Right lobe of liver (tissue), 6 donors: ENCODE results near the gene RIPOR2. TPM values are rescaled to one million over a fixed set of nuclear protein-coding genes. Genes with fewer than 3 reads are reported as not detected.

Source experiments
- ATAC-seq, 4 donors: fragments of 200-7000 bp; cut with Tn5 transposase; one replicate each; pipeline ENCODE4 v1.9.1; 2020; ENCODE audit warnings: mild to moderate bottlenecking in 4 of 4, moderate library complexity in 4 of 4
- DNase-seq, 3 donors: peaks; one replicate each; pipeline ENCODE4 v3.0.0-alpha.2; 2020
- H3K27ac ChIP-seq, 3 donors: fragments of 200-600 bp; one replicate each; pipeline ENCODE4 v1.8.0; 2022
- H3K27me3 ChIP-seq, 2 donors: fragments of 200-600 bp; one replicate each; pipeline ENCODE4 v1.8.0; 2022
- H3K36me3 ChIP-seq, 4 donors: fragments of 200-600 bp; sonication (generic) in 1 of 4; one replicate each; pipeline versions ENCODE4 v1.5.1 to v1.8.0; 2017 to 2022; ENCODE audit warnings: control low read depth in 1 of 4
- H3K4me1 ChIP-seq, 4 donors: fragments of 200-600 bp; sonication (generic) in 1 of 4; one replicate each; pipeline versions ENCODE4 v1.5.1 to v1.8.0; 2017 to 2022; ENCODE audit warnings: control low read depth in 1 of 4
- H3K4me3 ChIP-seq, 3 donors: fragments of 200-600 bp; one replicate each; pipeline ENCODE4 v1.8.0; 2022
- H3K9me3 ChIP-seq, 4 donors: fragments of 200-600 bp; sonication (generic) in 1 of 4; one replicate each; pipeline versions ENCODE4 v1.5.1 to v1.8.0; 2017 to 2022; ENCODE audit warnings: control low read depth in 1 of 4
- CTCF ChIP-seq, 4 donors: fragments of 200-600 bp in 3 of 4; fragments of 450-650 bp in 1 of 4; IDR thresholded peaks; one replicate each; pipeline versions ENCODE4 v1.5.1 to v1.8.0; 2016 to 2022; ENCODE audit warnings: antibody characterized with exemption in 4 of 4, mild to moderate bottlenecking in 2 of 4
- POLR2A ChIP-seq: fragments of 450-650 bp; IDR thresholded peaks from one replicate; pipeline ENCODE4 v1.6.1; 2017; ENCODE audit warnings: antibody characterized with exemption, mild to moderate bottlenecking
- WGBS: methylation state at CpG from one replicate; pipeline ENCODE4 v1.1.6; 2018; ENCODE audit warnings: low coverage, low lambda C conversion rate; ENCODE audit not compliant: insufficient coverage; ENCODE audit errors: missing lambda C conversion rate; 5-methylcytosine and 5-hydroxymethylcytosine counted together
- intact Hi-C, 2 donors: fragments of 100-400 bp; cut with DNase I; formaldehyde crosslinking; loops; one replicate each; pipeline versions ENCODE4 v1.11.2 to v1.14.1; 2022
- total RNA-seq, 6 experiments: library from RNA; depleted of rRNA in 2 of 6; stranded (reverse); fragments of >200 nt in 2 of 6; fragmentation: NEBNext Ultra II Directional in 3 of 6; extraction: Animal tissue kit (Norgen Biotek cat#: 25700) in 3 of 6; gene quantifications; one replicate each; pipeline versions ENCODE4 v1.1.0 to v1.2.4, GENCODE V29; 2016 to 2023
- donor health status: DM: no; HTN: yes; CAD: no.
- donor health status: DM: no; HTN: no; CAD: no.
- donor health status: DM: no; HTN: no; CAD: no.
- donor health status: DM: no; HTN: yes; CAD: no.
- donor health status: DM: no; HTN: yes; CAD: no.

RIPOR2 gene
- total RNA-seq, 6 experiments from 2014 or later, result 1.8 to 4.6 (median 3.5) TPM

GRCh38 chr6:24891004-24891403 is 44.8 kb downstream of the RIPOR2 start:
- no peak for TF ChIP-seq CTCF (IDR thresholded peaks at IDR 0.05)
- TF ChIP-seq POLR2A, result no peak
- no peaks in the 10 kb centered on the region for H3K4me1 ChIP-seq
- intact Hi-C loops, result no loop called here
- DNase-seq (no peak), ATAC-seq (no peak)
- H3K27me3 ChIP-seq, result no peaks in the 10 kb centered on the region
- no peak overlapping the region for H3K4me3 ChIP-seq
- H3K27ac ChIP-seq, result no peak overlapping the region
- H3K36me3 ChIP-seq, result no peaks in the 10 kb centered on the region
- 80% methylated on average over 3 of the region's 3 CpGs for WGBS
- H3K9me3 ChIP-seq, result no peaks in the 10 kb centered on the region

DNA sequence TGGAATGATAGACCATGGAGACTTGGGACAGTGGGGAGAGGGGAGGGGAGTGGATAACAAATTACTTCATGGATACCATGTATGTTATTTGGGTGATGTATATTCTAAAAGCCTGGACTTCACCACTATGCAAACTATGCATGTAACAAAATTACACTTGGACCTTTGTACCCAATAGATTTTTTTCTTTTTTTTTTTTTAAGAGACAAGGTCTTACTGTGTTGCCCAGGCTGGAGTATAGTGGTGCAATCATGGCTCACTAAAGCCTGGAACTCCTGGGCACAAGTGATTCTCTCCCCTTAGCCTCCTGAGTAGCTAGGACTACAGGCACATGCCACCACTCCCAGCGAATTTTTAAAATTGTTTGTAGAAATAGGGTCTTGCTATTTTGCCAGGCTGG is 45.3 kb downstream of the RIPOR2 start:
- ATAC-seq, result peak in 3 of 4 donors; percentile 31 to 48 (median 39)
- TF ChIP-seq CTCF (IDR thresholded peaks at IDR 0.05) (no peak), POLR2A (no peak)
- Histone ChIP-seq H3K9me3 (no peaks in the 10 kb centered on the region), H3K4me3 (no peak overlapping the region), H3K36me3 (no peaks in the 10 kb centered on the region), H3K4me1 (no peaks in the 10 kb centered on the region), H3K27ac (no peak overlapping the region), H3K27me3 (no peaks in the 10 kb centered on the region)
- no peak for DNase-seq
- intact Hi-C loops, result no loop called here
- WGBS, result 8% methylated on average over 1 of the region's 1 CpG

DNA sequence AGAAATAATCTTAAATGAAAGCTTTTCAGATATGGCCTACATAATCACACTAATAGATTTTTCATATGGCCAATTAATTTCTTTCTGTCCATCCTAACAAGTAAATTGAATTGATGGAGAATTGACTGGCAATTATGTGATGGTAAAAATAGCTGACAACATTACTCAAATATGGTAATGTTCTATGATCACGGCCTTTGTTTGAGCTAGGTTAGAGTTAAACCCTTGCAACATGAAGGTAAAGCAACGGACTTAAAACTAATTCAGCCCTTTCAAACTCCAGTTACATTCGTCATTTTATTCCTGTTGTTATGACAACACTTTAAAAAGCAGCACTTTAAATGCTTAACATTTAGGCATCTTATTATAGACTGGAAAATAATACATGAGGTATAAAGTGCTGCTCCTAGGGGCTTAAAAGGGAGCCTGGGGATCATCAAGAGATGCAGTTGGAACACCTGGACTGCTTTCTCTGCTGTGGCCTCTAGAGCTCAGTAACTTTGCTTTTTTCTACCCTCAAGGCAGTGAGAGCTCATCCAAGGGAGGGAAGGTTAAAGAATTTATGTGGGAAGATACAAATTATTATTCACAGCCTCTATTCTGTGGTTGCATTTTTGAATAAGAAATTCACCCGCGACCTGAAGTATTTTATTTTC is 46.9 kb downstream of the RIPOR2 start:
- intact Hi-C loops, result no loop called here
- no peaks in the 10 kb centered on the region for H3K36me3 ChIP-seq
- H3K4me1 ChIP-seq, result no peaks in the 10 kb centered on the region
- no peak for ATAC-seq
- TF ChIP-seq POLR2A (no peak), CTCF (IDR thresholded peaks at IDR 0.05) (no peak)
- H3K27ac ChIP-seq, result no peak overlapping the region
- 74% methylated on average over 5 of the region's 5 CpGs for WGBS
- no peak for DNase-seq
- H3K9me3 ChIP-seq, result no peaks in the 10 kb centered on the region
- no peak overlapping the region for H3K4me3 ChIP-seq
- H3K27me3 ChIP-seq, result no peaks in the 10 kb centered on the region

GRCh38 chr6:24887545-24888140 is 48.1 kb downstream of the RIPOR2 start:
- TF ChIP-seq POLR2A, result no peak
- TF ChIP-seq CTCF (IDR thresholded peaks at IDR 0.05), result no peak
- Histone ChIP-seq H3K9me3 (no peaks in the 10 kb centered on the region), H3K4me1 (no peaks in the 10 kb centered on the region), H3K27ac (no peak overlapping the region), H3K4me3 (no peak overlapping the region), H3K27me3 (no peaks in the 10 kb centered on the region), H3K36me3 (no peaks in the 10 kb centered on the region)
- 70% methylated on average over 3 of the region's 3 CpGs for WGBS
- ATAC-seq (no peak), DNase-seq (no peak)
- intact Hi-C loops, result no loop called here
